ENCODE results near the gene CHIC1. TPM values are rescaled to one million over a fixed set of nuclear protein-coding genes. Genes with fewer than 3 reads are reported as not detected.
"Not testable (repeated sequence)": the region's sequence is repeated elsewhere in the genome, so short reads cannot be mapped to it uniquely, and the experiment has no call there.

Gene CHIC1
- total RNA-seq (2014; rRNA removed; shearing (Covaris generic)) = 4.2 and 7.7 TPM in 2 replicates

DNA sequence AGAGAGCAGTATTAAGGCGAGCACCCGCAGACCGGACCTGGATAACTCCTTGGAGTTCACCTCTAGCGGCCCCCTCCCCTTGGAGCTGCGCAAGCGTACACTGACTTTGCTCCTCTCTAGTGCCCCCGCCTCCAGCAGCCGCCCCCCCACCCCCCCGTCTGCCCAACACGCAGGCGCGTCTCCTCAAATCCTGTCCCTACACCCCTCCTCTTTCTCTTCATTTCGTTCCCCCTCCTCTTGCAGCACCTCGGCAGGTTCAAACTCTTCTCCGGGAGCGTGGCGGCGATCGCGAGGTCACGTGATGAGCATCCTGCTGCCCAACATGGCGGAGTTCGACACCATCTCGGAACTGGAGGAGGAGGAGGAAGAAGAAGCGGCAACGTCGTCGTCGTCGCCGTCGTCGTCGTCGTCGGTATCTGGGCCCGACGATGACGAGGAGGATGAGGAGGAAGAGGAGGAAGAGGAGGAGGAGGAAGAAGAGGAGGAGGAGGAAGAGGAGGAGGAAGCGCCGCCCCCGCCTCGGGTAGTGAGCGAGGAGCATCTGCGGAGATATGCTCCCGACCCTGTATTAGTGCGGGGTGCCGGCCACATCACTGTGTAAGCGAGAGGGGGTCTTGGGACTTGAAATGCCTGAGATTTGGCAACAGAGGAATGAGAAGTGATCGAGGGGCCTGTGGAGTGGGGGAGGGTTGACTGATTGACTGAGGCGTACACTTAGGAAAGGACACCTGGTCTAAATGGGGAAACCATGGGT lies at the start of gene CHIC1:
Gene CHIC1 (plus strand): TSS at position 214 of the 754 bp plus-strand sequence. CDS start 88 bp downstream, at position 302.
- DNase-seq (ENCODE audit: low read depth) = peak; percentile 74

DNA sequence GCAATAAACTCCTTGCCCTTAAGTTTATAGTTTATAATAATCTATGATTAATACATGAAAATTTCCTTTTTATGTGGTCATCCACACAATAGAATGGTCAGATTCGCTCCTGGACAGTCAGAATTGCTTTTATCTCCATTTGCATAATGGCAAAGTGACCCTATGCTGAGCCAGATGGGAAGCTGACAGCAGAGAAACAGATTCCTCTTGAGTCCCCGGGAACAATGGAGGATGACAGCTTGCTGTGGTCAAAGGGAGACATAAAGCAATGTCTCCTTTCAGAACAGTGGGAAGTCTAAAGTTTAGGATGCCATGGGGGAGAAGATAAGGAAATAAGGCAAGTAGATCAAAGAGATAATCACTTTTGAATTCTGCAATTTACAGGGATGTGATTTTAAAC lies 40.2 kb upstream of the CHIC1 start:
- DNase-seq (ENCODE audit: low read depth) = not testable (repeated sequence)

DNA sequence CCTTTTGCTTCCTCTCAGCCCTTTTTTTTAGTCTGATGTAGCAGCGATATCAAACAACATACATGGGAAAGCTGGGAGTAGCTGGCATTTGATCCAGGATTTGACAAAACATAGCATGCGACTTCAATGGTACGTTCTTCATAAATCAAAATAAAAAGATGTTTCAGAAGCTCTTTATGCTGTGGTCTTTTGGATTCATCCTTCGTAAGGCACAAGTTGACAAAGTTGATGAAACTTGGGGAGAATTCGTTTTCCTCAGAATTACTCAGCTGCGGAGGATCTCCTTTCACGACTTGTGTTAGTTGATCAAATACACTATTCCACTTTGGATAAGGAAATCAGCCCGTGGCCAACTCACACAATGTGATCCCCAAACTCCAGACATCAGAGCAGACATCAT lies 38.1 kb upstream of the CHIC1 start:
- no peak for DNase-seq (ENCODE audit: low read depth)

DNA sequence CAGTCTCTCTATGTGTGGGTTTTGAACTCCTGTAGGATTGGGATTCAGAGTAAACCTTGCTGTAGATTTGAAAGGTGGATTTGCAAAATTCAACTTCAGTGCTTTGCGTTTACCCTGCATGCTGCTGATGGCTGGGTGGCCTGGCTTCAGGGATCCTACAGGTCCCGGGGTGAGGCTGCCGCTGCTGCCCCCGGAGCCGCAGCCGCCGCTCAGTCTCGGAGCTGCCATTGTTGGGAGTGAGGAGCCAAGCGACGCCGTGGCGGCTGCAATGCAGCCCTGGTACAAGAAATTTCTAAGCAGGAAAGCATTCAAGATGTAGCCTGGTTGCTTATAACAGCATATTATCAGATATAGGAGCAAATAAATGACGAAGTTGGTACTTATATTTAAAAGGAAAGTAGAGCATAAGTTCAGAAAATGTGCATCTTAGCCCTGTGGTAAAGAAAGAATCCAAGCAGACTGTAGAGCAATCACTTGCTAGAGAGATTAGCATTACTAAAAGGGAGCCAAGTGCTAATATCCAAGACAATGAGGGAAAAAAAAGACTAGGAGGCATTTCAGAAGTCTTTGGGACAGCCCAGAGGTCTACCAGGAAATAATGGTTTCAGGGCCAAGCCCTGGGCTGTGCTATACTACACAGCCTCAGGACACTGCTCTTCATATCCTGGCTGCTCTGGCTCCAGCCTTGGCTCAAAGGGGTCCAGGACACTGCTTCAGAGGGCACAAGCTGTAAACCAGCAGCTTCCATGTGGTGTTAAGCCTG lies 36.9 kb upstream of the CHIC1 start:
- DNase-seq (ENCODE audit: low read depth) = no peak

DNA sequence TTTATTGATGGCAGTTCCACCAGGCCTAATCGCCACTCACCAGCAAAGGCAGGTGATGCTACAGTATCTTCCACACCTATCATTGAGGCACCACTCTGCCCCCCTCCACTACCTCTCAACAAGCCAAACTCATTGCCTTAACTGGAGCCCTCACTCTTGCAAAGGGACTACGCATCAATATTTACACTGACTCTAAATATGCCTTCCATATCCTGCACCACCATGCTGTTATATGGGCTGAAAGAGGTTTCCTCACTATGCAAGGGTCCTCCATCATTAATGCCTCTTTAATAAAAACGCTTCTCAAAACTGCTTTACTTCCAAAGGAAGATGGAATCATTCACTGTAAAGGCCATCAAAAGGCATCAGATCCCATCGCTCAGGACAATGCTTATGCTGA lies 31.3 kb upstream of the CHIC1 start:
- DNase-seq (ENCODE audit: low read depth) = not testable (repeated sequence)

DNA sequence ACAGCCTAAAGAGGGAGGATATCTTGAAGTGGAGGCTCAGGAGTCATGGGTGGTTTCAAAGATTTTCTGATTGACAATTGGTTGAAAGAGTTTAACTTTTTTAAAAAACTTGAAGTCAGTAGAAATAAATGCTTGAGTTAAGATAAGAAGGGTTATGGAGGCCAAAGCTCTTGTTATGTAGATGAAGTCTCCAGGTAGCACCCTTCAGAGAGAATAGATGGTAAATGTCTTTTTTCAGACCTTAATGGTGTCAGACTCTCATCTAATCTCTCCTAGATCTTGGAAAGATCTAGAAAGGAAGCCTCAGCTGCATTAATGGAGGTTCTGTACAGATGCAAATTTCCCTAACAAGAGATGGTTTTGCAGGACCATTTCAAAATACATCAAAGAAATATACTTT lies 6.8 kb upstream of the CHIC1 start:
- no peak for DNase-seq (ENCODE audit: low read depth)

DNA sequence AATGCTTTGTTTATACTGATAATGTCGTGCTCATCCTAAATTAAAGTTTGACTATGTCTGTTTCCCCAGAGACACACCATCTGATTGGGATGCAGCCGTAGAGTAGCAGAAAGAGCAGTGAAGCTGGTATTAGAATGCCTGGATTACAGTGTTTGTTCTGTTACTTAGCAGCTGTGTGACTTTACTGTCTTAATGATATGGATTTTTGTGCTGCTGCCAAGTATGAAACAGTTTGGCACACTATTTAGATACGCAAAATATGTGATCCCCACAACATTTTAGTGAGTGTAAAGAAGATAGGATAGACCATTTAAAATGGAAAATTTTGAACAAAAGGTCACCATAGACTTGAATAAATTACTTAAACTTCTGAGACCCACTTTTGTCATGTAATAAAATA lies 1.2 kb upstream of the CHIC1 start:
- DNase-seq (ENCODE audit: low read depth) = no peak

DNA sequence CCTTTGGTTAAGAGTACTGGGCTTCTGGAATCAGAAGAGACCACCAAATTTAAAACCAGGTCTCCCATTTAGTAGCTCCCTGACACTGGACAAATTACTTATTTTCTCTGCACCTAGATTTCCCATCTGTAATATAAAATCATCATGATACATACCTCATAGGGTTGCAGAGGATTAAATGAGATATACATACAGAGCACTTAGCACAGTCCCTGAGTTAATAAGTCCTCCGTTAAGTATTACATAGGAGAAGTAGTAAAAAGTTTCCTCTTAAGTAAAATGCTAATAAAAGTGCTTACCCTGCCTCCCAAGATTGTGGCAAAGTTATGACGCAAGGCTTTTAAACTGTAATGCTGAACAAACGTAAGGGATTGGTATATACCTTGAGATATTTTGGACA lies 539 bp upstream of the CHIC1 start:
- no peak for DNase-seq (ENCODE audit: low read depth)

DNA sequence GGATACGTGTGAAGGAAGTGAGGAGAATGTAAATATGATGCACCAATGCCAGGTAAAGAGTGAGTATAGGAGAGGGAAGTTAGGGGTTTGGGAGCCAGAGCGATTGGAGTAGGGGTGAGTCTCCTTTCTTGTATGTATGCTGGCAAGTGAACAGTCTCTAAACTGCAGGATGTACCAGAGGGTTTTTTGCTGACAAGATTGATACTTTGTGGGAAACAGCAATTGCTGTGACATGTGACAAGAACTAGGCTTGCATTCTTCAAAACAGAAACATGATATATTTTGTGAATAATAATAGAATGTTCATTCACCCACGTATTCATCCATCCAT lies 706 bp downstream of the CHIC1 start:
- DNase-seq (ENCODE audit: low read depth) = peak; percentile 3

DNA sequence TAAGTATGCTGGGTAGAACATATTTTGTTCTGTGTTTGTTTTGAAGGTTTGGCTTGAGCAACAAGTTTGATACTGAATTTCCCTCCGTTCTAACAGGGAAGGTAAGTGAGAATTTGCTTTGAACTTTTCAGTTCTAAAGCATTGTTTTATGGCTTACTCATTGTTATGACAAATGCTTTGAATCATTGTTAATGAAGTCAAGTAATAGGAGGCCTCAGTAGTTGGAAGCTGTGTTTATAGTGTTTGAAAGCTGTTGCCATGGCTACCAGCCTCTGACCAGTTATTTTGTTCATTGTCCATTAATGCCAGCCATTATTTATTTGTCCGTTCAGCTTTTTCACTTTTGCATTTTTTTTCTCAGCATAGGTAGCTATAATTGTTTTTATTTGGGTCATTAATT lies 14.4 kb downstream of the CHIC1 start:
- DNase-seq (ENCODE audit: low read depth) = peak; percentile 61

DNA sequence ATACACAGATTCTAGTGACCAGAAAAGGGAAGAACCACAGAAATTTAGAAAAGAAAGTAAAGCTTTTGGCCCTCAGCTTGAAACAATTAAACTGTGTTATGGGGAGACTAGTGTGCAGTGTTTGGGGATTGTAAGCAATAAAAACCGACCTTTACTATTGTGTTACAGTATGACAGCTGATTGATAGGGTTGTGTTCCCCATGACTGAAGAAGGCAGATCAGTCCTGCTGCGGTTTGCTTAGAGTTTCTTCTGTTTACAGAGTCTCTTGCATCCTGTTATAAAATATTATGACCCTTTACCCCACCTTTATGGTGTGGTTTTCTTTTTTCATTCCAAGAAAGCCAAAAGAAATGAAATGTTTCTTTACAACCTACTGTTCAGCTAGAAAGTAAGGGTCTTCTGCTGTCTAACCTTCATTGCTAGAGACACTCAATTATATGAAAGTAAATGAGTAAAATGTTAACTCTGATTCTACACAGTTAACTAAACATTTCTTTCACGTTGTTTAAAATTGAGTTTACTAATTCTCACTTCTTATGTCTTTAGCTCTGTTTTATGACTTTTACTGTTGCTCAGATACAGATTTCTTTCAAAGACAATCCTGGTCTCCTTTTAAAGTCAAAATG lies 18.1 kb downstream of the CHIC1 start:
- peak; percentile 7 for DNase-seq (ENCODE audit: low read depth)

DNA sequence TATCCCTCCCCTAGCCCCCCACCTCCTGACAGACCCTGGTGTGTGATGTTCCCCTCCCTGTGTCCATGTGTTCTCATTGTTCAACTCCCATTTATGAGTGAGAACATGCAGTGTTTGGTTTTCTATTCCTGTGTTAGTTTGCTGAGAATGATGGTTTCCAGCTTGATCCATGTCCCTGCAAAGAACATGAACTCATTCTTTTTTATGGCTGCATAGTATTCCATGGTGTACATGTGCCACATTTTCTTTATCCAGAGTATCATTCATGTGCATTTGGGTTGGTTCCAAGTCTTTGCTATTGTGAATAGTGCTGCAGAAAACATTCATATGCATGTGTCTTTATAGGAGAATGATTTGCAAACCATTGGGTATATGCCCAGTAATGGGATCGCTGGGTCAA lies 34.8 kb downstream of the CHIC1 start:
- not testable (repeated sequence) for DNase-seq (ENCODE audit: low read depth)

DNA sequence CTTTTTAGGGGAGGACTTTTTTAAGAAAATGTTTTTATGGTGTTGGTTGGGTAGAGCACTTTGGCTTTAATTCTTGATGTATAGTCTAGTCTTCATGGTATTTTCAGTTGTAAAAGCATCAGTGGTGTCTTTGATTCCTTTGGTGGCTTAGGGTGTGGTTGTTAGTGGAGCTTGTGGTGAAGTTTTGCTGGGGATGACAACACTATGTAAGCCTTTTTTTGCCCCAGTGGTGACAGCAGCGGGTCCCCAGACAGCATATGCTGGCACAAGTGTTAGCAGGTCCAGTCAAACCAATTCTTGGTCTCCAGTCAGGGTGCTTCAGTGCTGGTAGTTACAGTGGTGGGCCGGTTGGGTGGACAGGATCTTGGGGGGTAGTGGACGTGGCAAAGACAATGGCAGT lies 52.0 kb downstream of the CHIC1 start:
- no peak for DNase-seq (ENCODE audit: low read depth)

DNA sequence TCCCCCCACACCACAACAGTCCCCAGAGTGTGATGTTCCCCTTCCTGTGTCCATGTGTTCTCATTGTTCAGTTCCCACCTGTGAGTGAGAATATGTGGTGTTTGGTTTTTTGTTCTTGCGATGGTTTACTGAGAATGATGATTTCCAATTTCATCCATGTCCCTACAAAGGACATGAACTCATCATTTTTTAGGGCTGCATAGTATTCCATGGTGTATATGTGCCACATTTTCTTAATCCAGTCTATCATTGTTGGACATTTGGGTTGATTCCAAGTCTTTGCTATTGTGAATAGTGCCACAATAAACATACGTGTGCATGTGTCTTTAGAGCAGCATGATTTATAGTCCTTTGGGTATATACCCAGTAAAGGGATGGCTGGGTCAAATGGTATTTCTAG lies 78.7 kb downstream of the CHIC1 start:
- not testable (repeated sequence) for DNase-seq (ENCODE audit: low read depth)

DNA sequence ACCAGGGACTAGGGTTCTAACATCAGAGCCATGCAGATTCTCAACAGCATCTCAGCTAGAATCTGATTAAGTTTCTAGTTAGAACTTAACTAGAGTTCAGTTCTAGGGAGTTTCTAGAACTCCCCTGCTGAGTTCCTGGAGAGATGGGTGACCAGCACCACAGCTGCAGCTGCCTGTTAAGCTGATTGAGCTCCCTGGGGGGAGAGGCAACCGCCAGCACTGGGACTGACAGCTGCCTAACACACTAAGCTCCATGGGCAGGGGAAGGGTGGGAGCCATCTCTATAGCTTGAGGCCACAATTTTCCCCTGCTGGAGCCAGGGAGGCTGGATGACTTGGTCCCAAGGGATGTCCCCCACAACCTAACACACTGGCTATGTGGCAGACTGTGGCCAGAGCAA lies 84.2 kb downstream of the CHIC1 start:
- no peak for DNase-seq (ENCODE audit: low read depth)

DNA sequence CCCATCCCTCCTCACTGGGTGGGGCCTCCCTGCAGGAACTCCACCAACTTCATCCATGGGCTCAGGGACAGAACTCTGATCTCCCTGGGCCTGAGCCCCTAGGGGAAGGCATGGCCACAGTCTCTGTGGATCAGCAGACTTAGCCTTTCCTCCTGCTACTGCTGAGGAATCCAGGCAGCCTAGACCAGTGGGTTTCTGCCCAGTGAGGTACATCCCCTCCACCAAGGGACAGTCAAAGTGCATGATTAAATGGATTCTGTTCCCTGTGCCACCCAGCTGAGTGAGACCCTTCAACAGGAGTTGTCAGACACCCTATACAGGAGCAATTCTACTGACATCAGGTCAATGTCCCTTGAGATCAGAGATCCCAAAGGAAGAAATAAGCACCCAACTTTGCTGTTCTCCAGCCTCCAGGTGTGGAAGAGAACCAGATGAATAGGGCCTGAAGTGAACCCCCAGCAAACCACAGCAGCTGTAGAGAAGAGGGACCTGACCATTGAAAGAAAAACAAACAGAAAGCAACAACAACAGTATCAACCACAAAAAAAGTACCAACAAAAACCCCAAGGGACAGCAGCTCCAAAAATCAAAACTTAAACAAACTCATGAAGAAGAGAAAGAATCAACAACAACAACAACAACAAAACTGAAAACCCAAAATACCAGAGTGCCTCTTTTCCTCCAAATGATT lies 84.8 kb downstream of the CHIC1 start:
- DNase-seq (ENCODE audit: low read depth) = no peak

DNA sequence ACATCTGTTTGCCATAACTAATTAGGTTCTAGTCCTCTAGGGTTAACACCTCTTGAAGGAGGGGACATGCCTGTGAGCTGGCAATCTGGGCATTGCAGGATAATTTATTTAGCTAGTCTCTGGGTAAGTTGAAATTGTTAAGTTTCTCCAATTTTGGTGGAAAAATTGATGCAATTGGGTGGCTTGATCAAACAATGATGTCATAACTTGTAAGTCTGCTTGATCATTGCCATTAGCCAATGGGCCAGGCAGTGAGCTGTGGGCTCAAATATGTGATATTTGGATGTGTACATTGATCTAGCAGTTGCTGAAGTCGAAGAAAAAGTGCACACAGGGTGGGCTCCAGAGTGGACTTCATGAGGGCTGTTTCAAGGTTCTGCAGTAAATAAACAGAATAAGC lies 98.3 kb downstream of the CHIC1 start:
- DNase-seq (ENCODE audit: low read depth) = not testable (repeated sequence)

DNA sequence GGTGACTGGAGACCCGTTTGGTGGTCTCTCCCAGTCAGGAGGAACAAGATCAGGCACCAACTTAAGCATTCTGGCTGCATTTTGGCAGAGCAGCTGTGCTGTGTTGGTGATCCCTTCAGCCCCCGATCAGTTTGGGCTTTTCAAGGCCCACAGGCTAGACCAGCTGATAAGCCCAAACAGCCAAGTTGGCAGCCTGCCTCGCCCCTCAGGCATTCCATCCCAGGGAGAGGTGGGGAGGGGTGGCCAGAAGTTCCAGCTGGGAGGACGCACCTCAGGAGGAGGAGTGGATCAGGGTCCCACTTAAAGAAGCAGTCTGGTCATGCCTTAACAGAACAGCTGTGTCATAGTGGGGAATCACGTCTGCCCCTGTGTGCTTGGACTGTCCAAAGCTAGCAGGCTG lies 105.8 kb downstream of the CHIC1 start:
- no peak for DNase-seq (ENCODE audit: low read depth)

DNA sequence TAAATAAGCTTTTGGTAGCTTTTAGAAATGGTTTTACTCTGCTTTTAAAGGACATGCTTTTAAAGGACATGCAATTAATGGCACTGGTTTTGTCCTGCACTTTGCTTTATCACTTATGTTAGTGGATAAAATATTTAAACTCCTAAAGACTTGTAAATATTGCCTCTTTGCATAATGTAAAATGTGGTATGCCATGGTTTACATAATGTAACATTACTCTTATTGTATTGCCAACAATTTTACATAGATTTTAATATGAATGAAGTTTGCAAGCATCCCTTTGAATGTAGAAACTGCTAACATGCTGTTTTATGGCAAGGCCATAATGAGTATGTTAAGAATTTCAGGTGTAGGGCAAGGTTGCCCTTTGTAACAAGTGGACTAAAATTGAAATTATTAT lies 118.4 kb downstream of the CHIC1 start:
- no peak for DNase-seq (ENCODE audit: low read depth)

DNA sequence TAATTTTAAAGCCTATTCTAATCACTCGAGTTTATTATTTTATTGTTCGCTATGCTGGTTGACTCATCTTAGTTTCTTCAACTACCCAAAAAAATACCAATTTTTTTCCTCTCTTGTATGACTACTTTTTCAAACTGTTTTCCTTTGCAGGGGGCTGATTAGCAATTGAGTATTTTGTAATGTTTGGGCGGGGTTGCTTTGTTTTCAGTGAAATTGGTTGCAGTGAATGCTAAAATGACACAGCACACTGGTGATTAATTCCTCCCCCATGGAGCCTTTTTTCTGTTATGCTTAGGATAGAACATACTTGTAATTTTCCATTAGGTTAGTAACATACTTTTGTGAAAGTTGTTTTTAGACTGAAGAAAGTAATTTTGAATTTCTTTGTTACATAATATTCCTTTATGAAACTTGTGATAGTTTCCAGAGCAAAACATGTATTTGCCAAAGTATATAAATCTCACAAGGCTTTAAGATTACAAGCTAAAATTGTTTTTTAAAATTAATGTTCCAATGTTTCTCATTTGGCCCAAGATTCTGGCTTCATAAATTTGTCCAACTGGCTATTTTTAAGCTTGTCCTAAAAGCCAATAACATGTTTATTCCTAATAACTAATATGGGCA lies 120.4 kb downstream of the CHIC1 start:
- peak; percentile 2 for DNase-seq (ENCODE audit: low read depth)

DNA sequence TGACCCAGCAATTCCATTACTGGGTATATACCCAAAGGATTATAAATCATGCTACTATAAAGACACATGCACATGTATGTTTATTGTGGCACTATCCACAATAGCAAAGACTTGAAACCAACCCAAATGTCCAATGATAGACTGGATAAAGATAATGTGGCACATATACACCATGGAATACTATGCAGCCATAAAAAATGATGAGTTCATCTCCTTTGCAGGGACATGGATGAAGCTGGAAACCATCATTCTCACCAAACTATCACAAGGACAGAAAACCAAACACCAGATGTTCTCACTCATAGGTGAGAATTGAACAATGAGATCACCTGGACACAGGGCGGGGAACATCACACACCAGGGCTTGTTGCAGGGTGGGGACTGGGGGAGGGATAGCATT lies 144.0 kb downstream of the CHIC1 start:
- DNase-seq (ENCODE audit: low read depth) = not testable (repeated sequence)

DNA sequence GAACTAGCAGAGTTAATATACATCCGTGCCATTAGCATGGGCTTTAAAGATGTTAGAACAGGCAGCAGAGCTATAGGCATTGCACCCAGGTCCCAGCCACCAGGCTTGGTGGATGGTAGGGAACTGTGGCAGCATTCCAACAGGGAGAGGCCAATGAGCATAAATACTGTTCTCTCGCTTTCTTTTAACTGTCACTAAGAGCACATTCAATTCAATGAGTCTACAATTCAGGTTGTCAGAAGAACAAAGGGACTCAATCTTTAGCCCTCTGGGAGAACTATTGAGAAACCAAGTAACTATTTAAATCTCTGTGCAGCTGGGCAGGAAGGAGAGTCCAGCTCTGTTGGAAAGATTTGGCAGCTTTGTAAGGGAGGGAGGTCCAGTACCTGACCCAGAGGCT lies 165.6 kb downstream of the CHIC1 start:
- no peak for DNase-seq (ENCODE audit: low read depth)
